Kidney epithelial cell (primary cell): Measurements from ENCODE around the gene GSTM3. TPM values are rescaled to one million over a fixed set of nuclear protein-coding genes. Genes with fewer than 3 reads are reported as not detected.

ENCODE experiments used
- DNase-seq: peaks from one replicate; pipeline ENCODE4 v3.0.0-alpha.2; 2010; ENCODE audit warnings: low read depth
- H3K27me3 ChIP-seq: 2 replicates; pipeline ENCODE4 v1.6.0; 2011; ENCODE audit warnings: low read length; ENCODE audit not compliant: control insufficient read depth, insufficient read depth
- H3K36me3 ChIP-seq: 2 replicates; pipeline ENCODE4 v1.5.1; 2011; ENCODE audit warnings: low read length; ENCODE audit not compliant: control insufficient read depth, insufficient read depth
- H3K4me3 ChIP-seq: 2 replicates; pipeline ENCODE4 v1.5.1; 2011; ENCODE audit warnings: low read depth, mild to moderate bottlenecking, control low read depth, low read length
- total RNA-seq: library from RNA; depleted of rRNA; stranded (reverse); fragments of >200 nt; gene quantifications from 2 replicates; pipeline ENCODE4 v1.2.3, GENCODE V29; 2015
- TF ChIP-seq, protein P1 (sequence below): IDR thresholded peaks from 2 replicates; pipeline ENCODE4 v1.5.1; 2011; ENCODE audit warnings: mild to moderate bottlenecking, moderate library complexity, low read length, control low read depth, inconsistent platforms; ENCODE audit not compliant: insufficient read depth, poor library complexity, severe bottlenecking

Gene GSTM3
- total RNA-seq, 1 donor from 2014 or later, result 30.3 TPM

DNA sequence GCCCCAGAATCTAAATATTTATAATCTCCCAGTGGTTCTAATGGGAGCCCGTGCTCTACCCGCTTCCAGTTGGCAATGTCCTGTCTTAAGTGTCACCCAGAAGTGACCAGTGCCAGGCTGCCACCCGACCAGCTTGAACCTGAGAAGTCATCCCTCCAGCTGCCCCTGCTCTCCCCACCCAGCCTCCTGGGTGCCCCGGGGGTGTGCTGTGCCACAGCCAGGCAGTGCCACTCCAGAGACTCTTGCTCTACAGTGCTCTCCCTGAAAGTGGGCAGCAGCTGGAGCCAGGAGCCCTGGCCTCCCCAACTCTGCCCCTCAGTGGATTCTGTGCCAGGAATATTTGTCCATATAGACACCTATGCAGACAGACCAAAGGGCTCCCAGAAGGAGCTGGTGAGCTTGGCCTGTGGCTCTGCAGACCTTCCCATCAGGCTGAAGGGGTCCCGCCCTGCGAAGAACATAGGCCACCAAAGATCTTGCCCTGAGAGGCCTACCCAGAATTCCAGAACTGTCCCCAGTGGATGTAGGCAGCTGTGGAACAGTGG lies 31.9 kb upstream of the GSTM3 start:
- DNase-seq, result no peak
- no peaks in the 10 kb centered on the region for H3K36me3 ChIP-seq
- H3K27me3 ChIP-seq, result no peaks in the 10 kb centered on the region
- no peak overlapping the region for H3K4me3 ChIP-seq
- TF ChIP-seq, protein P1, sequence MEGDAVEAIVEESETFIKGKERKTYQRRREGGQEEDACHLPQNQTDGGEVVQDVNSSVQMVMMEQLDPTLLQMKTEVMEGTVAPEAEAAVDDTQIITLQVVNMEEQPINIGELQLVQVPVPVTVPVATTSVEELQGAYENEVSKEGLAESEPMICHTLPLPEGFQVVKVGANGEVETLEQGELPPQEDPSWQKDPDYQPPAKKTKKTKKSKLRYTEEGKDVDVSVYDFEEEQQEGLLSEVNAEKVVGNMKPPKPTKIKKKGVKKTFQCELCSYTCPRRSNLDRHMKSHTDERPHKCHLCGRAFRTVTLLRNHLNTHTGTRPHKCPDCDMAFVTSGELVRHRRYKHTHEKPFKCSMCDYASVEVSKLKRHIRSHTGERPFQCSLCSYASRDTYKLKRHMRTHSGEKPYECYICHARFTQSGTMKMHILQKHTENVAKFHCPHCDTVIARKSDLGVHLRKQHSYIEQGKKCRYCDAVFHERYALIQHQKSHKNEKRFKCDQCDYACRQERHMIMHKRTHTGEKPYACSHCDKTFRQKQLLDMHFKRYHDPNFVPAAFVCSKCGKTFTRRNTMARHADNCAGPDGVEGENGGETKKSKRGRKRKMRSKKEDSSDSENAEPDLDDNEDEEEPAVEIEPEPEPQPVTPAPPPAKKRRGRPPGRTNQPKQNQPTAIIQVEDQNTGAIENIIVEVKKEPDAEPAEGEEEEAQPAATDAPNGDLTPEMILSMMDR, result no peak

DNA sequence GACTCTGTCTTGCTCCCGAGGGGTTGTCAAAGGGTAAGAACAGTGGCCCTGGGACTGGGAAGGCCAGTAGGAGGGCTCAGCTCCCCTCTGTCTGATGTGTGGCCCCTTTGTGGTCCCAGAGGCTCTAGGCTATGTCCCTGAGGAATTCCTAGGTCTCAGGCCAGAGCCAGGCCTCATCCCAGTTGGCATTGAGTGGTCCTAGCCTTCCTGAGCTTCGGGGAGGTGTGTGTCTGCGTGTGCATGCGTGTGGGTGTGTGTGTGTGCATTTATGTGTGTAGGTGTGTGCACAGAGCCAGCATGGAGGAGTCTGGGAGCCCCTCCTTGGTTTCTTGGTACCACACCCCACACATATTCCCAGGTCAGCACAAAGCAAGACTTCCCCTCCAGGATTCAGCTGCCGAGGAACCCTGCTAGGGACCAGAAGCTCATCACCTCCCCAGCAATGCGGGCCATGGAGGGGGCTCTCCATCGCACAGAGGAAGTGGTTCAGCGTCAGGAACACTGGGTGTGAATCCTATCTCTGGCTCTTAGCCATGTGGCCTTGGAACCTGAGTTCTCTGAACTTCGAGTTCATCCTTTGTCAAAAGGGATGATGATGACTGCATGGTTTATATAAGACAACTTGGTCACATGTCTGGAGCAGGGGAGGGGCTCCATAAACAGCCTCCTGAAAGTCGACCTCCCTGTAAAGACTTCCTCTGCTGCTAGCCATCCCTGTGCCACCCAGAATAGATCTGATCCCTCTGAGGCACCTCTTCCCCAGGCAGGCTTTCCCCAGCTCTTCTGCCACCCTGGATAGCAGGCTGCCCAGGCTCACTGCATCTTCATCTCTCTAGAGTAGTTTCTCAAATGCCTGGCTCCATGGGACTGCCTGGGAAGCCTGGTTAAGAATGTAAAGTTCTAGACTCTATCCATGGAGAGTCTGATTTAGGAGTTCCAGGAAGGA lies 31.1 kb upstream of the GSTM3 start:
- H3K36me3 ChIP-seq, result no peaks in the 10 kb centered on the region
- DNase-seq, result no peak

DNA sequence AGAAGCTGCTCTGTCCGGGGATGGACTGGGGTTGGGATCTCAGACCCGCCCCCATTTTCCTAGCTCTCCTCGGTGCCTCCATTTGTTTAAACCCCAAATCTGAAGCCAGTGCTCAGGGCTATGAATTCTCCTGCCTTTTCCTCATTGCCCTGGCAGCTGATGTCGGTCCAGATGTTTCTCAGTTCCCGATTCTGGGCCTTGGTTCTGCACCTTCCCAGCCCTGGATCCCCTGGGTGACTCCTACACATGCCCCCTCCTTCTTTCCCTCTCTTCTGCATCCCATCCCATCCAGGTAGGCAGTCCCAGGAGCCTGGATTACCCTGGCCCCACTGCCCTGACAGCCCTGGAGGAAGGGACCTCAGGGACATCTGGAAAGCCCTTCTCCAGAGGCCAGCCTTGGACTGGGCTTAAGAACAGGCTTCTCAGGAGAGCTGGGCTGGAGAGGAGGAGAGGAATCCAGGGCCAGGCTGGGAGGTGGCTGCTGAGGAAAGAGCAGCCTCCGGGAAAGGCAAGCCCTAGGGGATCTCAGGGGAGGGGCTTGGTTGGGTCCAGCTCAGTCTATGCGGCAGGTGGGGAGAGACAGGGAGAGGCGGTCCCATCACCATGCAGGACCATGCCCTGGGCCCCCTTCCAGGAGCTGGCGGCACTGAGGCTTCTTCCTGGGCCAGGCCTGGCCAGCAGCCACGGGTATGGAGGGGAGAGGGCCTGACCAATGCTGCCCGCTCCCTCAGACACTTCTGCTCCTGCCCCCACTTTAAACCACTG lies 29.7 kb upstream of the GSTM3 start:
- no peak for DNase-seq
- no peaks in the 10 kb centered on the region for H3K27me3 ChIP-seq
- no peaks in the 10 kb centered on the region for H3K36me3 ChIP-seq
- H3K4me3 ChIP-seq, result no peak overlapping the region
- TF ChIP-seq, protein P1, result no peak

More for the DNA sequence above, 31.1 kb upstream of the GSTM3 start:
- H3K27me3 ChIP-seq, result no peaks in the 10 kb centered on the region
- no peak overlapping the region for H3K4me3 ChIP-seq
- TF ChIP-seq, protein P1, result no peak

DNA sequence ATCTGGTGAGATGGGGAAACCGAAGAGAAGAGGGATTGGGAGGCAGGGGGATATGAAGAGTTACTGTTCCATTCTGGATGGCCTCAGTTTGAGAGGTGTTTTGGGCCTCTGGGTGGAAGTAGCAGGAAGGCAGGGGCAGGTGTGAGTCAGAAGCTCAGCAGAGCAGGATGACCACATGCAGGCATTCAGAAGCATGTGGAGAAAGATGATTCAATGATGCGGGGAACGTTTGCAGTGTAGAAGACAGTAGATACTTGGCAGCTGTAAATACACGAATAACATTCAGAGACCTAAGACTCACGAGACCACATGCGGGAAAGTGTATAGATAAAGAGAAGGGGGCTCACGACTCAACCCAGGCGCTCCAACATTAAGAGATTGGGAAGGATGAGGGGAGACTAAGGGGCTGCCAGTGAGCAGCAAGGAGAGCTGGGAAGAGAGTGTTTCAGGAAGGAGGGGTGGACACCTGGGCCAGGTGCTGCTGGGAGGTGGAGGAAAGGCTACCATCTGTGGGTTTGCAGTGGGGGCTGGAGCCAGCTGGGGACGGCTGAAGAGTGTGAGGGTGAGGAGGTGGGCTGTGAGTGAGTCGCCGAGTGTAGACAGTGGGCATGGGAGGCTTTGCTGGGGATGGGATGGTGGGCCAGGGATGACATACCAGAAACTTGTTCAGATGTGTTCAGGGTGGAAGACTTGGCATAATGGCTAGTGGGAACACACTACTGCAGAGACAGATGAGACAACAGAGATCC lies 28.7 kb upstream of the GSTM3 start:
- Histone ChIP-seq H3K4me3 (no peak overlapping the region), H3K36me3 (no peaks in the 10 kb centered on the region), H3K27me3 (no peaks in the 10 kb centered on the region)
- TF ChIP-seq, protein P1, result no peak
- peak; percentile 51 for DNase-seq

DNA sequence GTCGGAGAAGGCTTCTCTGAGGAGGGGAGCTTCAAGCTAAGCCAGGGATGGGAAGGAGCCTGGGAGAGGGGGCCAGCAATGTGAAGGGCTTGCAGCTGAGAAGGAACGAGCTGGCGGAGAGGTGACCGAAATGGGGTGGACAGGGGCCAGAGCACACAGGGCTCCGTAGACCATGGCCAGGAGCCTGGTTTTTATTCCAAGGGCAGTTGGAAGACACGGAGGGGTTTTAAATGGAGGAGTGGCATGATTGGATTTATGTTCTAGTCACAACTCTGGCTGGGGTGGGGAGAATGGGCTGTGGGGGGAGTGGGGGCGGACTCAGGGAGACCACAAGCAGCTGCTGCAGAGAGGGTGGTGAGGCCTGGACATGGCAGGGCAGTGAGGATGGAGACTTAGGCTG lies 28.0 kb upstream of the GSTM3 start:
- TF ChIP-seq, protein P1, result no peak
- DNase-seq, result no peak
- Histone ChIP-seq H3K36me3 (no peaks in the 10 kb centered on the region), H3K4me3 (no peak overlapping the region), H3K27me3 (no peaks in the 10 kb centered on the region)
